Fibroblast of the aortic adventitia (primary cell): ENCODE data around the gene AICDA. TPM values are rescaled to one million over a fixed set of nuclear protein-coding genes. Genes with fewer than 3 reads are reported as not detected.
A peak's percentile ranks its signal among the peaks of the same experiment; 100 is the strongest.

Experiments used
- DNase-seq: peaks from one replicate; pipeline ENCODE4 v3.0.0-alpha.2; 2010; ENCODE audit warnings: low read depth
- H3K4me3 ChIP-seq: 2 replicates; pipeline ENCODE4 v1.5.1; 2011; ENCODE audit warnings: low read depth, mild to moderate bottlenecking, control low read depth, low read length, moderate library complexity
- total RNA-seq: library from RNA; depleted of rRNA; stranded (reverse); fragments of >200 nt; gene quantifications from 2 replicates; pipeline ENCODE4 v1.2.3, GENCODE V29; 2012; ENCODE audit warnings: low replicate concordance
- TF ChIP-seq, protein P1 (sequence below): IDR thresholded peaks from 2 replicates; pipeline ENCODE4 v1.5.1; 2011; ENCODE audit warnings: mild to moderate bottlenecking, low read length, control low read depth, inconsistent platforms; ENCODE audit not compliant: insufficient read depth

AICDA gene
- total RNA-seq, 1 donor = not detected

DNA sequence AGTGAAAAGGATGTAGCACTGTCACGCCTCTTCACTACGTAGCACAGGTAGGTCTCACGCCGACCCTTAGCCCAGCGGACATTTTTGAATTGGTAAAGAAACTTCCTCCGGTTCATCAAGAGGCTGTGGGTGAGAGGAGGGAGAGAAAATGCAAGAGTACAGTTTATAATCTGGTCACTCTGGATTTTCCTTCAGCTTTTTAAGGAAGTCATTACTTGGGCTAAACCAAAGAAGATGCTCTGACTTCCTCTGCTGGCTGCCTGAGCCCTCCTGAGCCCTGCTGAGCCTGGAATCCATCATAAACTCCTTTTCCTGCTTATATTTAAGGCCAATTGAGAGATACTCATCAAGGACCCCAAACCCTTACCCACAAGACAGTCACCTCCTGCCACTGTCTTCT is 5.8 kb downstream of the AICDA start:
- no peak overlapping the region for H3K4me3 ChIP-seq
- DNase-seq = no peak
- TF ChIP-seq, protein P1, sequence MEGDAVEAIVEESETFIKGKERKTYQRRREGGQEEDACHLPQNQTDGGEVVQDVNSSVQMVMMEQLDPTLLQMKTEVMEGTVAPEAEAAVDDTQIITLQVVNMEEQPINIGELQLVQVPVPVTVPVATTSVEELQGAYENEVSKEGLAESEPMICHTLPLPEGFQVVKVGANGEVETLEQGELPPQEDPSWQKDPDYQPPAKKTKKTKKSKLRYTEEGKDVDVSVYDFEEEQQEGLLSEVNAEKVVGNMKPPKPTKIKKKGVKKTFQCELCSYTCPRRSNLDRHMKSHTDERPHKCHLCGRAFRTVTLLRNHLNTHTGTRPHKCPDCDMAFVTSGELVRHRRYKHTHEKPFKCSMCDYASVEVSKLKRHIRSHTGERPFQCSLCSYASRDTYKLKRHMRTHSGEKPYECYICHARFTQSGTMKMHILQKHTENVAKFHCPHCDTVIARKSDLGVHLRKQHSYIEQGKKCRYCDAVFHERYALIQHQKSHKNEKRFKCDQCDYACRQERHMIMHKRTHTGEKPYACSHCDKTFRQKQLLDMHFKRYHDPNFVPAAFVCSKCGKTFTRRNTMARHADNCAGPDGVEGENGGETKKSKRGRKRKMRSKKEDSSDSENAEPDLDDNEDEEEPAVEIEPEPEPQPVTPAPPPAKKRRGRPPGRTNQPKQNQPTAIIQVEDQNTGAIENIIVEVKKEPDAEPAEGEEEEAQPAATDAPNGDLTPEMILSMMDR = no peak

DNA sequence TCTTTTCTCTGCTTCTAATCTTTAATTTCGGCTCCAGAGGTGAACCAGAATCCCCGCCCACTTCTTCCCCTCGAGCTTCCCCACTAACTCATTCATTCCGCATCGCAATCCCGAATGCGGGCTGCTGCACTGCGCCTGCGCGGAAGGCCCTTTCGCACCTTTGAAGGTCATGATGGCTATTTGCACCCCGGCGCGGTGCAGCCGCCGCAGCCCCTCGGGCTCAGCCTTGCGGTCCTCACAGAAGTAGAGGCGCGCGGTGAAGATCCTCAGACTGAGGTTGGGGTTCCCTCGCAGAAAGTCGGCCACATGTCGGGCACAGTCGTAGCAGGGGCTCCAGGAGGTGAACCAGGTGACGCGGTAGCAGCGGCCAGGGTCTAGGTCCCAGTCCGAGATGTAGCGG is 7.6 kb downstream of the AICDA start:
- no peak for DNase-seq
- TF ChIP-seq, protein P1 = no peak
- H3K4me3 ChIP-seq = no peak overlapping the region

DNA sequence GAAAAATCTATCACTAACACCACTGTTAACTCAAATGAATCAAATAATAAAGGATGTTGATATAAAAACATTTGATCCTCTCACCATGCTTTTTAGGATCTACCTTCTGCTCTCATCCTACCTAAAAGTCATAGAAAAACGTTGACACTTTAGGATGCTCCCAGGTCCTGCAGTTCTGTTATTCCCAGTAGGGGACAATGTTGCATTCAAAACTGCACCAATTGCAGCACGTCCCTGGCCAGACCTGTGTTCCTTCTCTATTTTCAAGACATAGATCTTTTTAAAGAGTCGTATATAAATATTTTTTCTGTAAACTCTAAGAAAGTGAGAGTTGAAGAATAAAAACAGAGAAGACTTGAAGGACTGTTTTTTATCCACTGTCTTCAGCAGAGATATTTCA is 8.8 kb downstream of the AICDA start:
- TF ChIP-seq, protein P1 = peak; percentile 38
- DNase-seq = no peak
- H3K4me3 ChIP-seq = no peak overlapping the region

DNA sequence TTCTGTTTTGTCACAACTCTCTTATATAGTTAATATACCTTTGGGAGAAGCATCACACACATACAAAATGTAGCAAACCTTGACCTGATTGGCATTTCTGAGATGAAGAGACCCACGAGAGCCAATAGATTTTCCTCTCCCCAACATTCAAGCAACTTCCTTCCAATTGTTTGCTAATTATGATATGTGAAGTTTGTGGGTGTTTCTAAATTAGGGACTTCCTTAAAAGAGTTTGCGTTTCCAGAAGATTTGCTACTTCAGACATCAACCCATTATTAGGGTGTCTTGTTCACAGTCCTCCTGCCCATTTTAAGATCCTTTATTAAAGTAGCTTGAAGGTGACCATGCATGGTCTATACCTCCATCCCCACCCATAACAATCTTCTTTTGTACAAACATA is 9.4 kb downstream of the AICDA start:
- TF ChIP-seq, protein P1 = no peak
- DNase-seq = no peak
- no peak overlapping the region for H3K4me3 ChIP-seq

DNA sequence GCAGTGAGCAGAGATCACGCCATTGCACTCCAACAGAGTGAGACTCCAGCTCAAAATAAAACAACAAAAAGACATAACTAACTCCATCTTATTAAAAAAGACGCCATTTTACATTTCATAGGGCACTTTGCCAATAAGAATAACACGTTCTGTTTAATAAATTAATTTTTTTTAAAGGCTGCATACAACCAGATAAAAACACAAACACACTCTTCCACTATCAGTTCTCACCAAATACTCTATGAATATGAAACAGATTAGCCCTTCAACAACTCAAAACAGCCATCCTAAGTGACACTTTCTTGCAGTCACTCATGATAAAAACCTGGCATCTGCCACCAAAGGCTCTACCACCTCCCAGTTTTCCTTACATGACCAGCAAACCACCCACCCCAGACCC is 16.1 kb downstream of the AICDA start:
- TF ChIP-seq, protein P1 = no peak
- no peak for DNase-seq

DNA sequence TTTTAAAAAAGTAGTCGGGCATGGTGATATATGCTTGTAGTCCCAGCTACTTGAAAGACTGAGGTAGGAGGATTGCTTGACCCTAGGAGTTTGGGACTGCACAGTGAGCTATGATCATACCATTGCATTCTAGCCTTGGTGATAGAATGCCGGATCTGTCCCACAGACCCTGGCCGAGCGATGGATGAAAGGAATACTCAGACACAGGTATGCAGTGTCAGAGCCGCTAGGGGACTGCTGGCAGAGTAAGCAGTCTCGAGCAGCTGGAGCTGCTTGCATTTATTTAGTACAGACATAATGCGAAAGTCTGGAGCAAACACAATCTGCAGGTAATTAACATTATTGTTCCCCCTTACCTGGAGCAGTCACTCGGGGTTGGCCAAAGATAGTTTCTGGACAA is 18.6 kb downstream of the AICDA start:
- TF ChIP-seq, protein P1 = no peak
- H3K4me3 ChIP-seq = no peak overlapping the region
- DNase-seq = no peak

More for the DNA sequence above, 16.1 kb downstream of the AICDA start:
- no peak overlapping the region for H3K4me3 ChIP-seq

DNA sequence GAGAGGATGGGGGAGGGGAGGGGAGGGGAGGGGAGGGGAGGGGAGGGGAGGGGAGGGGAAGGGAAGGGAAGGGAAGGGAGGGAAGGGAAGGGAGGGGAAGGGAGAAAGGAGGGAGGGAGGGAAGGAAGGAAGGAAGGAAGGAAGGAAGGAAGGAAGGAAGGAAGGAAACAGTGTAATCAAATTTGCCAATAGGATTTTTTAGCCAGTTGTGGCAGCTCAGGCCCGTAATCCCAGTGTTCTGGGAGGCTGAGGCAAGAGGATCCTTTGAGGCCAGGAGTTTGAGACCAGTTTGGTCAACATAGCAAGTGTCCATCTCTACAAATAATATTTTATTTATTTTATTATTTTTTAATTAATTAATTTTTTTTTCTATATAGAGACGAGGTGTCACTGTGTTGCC is 19.4 kb downstream of the AICDA start:
- DNase-seq = no peak
- TF ChIP-seq, protein P1 = no peak
- no peak overlapping the region for H3K4me3 ChIP-seq
